ENCODE data around the gene LARP4.

- TF ChIP-seq SPI1 (IDR thresholded peaks at IDR 0.05; ENCODE audit: low read depth, low read length) (no peak), POLR2AphosphoS5 (IDR thresholded peaks at IDR 0.05; ENCODE audit: low read depth, low read length) (no peak)
These were observed 82.8 kb downstream of the LARP4 start for GRCh38 chr12:50483488-50483887.

Measured in GM12891 (cell line).